Activated CD8-positive, alpha-beta memory T cell treated with anti-CD3 and anti-CD28 coated beads for 1 hour (primary cell): ENCODE measurements around the gene CD70.
"Not testable (repeated sequence)": the region's sequence is repeated elsewhere in the genome, so short reads cannot be mapped to it uniquely, and the experiment has no call there.

Experiments used
- DNase-seq, 2 donors: peaks; one replicate each; pipeline ENCODE4 v3.0.0-alpha.2; 2020; ENCODE audit warnings: low read depth in 1 of 2; ENCODE audit errors: extremely low read depth in 1 of 2

Gene CD70

GRCh38 chr19:6598254-6598892, 7.4 kb upstream of the CD70 start:
- DNase-seq, result not testable (repeated sequence)

GRCh38 chr19:6597471-6598253, 6.7 kb upstream of the CD70 start:
- DNase-seq, result not testable (repeated sequence)

GRCh38 chr19:6596621-6597020, 5.7 kb upstream of the CD70 start:
- no peak for DNase-seq

- no peak for DNase-seq
Measured at GRCh38 chr19:6593651-6594416, 2.9 kb upstream of the CD70 start.

- no peak for DNase-seq
Measured at GRCh38 chr19:6590258-6590826, 608 bp downstream of the CD70 start.

- DNase-seq, result no peak
Measured at GRCh38 chr19:6589711-6590257, 1.2 kb downstream of the CD70 start.

- no peak for DNase-seq
Measured at GRCh38 chr19:6588508-6589345, 2.2 kb downstream of the CD70 start.

GRCh38 chr19:6587998-6588507, 2.9 kb downstream of the CD70 start:
- DNase-seq, result no peak

GRCh38 chr19:6587093-6587820, 3.7 kb downstream of the CD70 start:
- DNase-seq, result no peak

GRCh38 chr19:6586726-6587092, 4.2 kb downstream of the CD70 start:
- no peak for DNase-seq

GRCh38 chr19:6586056-6586455, 4.9 kb downstream of the CD70 start:
- no peak for DNase-seq

GRCh38 chr19:6582515-6583484, 8.2 kb downstream of the CD70 start:
- DNase-seq, result not testable (repeated sequence)

GRCh38 chr19:6580313-6580712, 10.6 kb downstream of the CD70 start:
- DNase-seq, result no peak

GRCh38 chr19:6579450-6580178, 11.3 kb downstream of the CD70 start:
- DNase-seq, result no peak

GRCh38 chr19:6577476-6578125, 13.3 kb downstream of the CD70 start:
- DNase-seq, result no peak

GRCh38 chr19:6576869-6577475, 14.0 kb downstream of the CD70 start:
- DNase-seq, result no peak

- no peak for DNase-seq
Measured at GRCh38 chr19:6573350-6573749, 17.6 kb downstream of the CD70 start.
